Transverse colon (tissue), 4 donors: ENCODE results near the gene HIF3A.
"Not testable (repeated sequence)": the region's sequence is repeated elsewhere in the genome, so short reads cannot be mapped to it uniquely, and the experiment has no call there.

Experiments used
- CTCF ChIP-seq, 5 experiments: fragments of 200-600 bp in 3 of 5; fragments of 450-650 bp in 2 of 5; sonication (generic) in 3 of 5; IDR thresholded peaks; 1 replicate in 2 of 5; 2 replicates in 3 of 5; pipeline ENCODE4 v1.5.1; 2016 to 2017; ENCODE audit warnings: antibody characterized with exemption in 5 of 5, inconsistent platforms in 3 of 5, mild to moderate bottlenecking in 2 of 5, moderate library complexity in 1 of 5
- EP300 ChIP-seq: sonication (generic); formaldehyde crosslinking; IDR thresholded peaks from one replicate; pipeline ENCODE4 v1.6.1; 2017; ENCODE audit warnings: antibody characterized with exemption, low read depth
- POLR2A ChIP-seq: fragments of 450-650 bp; IDR thresholded peaks from one replicate; pipeline ENCODE4 v1.6.1; 2016; ENCODE audit warnings: antibody characterized with exemption, mild to moderate bottlenecking, moderate library complexity
- POLR2AphosphoS5 ChIP-seq, 3 donors: sonication (generic); formaldehyde crosslinking; IDR thresholded peaks; one replicate each; pipeline ENCODE4 v1.6.1; 2016; ENCODE audit warnings: antibody characterized with exemption in 3 of 3

- not testable (repeated sequence) for TF ChIP-seq POLR2AphosphoS5 (IDR thresholded peaks at IDR 0.05); CTCF (IDR thresholded peaks at IDR 0.05); EP300; POLR2A
Measured at GRCh38 chr19:46273931-46274330, 22.9 kb upstream of the HIF3A start.
